ENCODE results near the gene HS1BP3. TPM values are rescaled to one million over a fixed set of nuclear protein-coding genes. Genes with fewer than 3 reads are reported as not detected.

The HS1BP3 gene
- total and polyA plus RNA-seq, 2 donors (not counting 3 experiments of a cell fraction or from before 2014, with no cell fraction given), result 27.4 to 33.1 TPM

- dilution Hi-C loops (cut with MboI; ENCODE audit: extremely low pct_ligation_motif_present, low sequenced_read_pairs) (no loop called here), intact Hi-C loops (cut with micrococcal nuclease) (loop anchor here (5.0 kb wide), 2 partner anchors 81 to 651 kb away; no protein-coding TSS in a partner anchor)
- Histone ChIP-seq H3K9ac (replicated peaks; ENCODE audit: extremely low read depth, insufficient read depth, low read length) (no peak overlapping the region), H3K9me3 (replicated peaks; ENCODE audit: control insufficient read depth, insufficient read depth, low read length) (no peaks in the 10 kb centered on the region), H3K27ac (ENCODE audit: insufficient read depth, low read depth, low read length) (no peak overlapping the region), H3K4me2 (ENCODE audit: insufficient read depth, low read length) (peak overlapping the region; percentile 50), H3K27me3 (ENCODE audit: control insufficient read depth in 2 of 2, insufficient read depth in 2 of 2, low read length in 2 of 2) (peaks cover 54 to 79% of the 10 kb centered on the region in 2 experiments), H3K36me3 (ENCODE audit: control insufficient read depth in 2 of 2, extremely low read depth in 1 of 2, insufficient read depth in 2 of 2, low read length in 2 of 2) (no peaks in the 10 kb centered on the region), H3K9me1 (replicated peaks; ENCODE audit: control insufficient read depth, extremely low read depth, insufficient read depth, low read length) (no peaks in the 10 kb centered on the region), H3K4me1 (ENCODE audit: control insufficient read depth, extremely low read depth, insufficient read depth, low read length) (peaks cover 16% of the 10 kb centered on the region), H3K4me3 (replicated peaks in 1 of 3; ENCODE audit: insufficient read depth in 1 of 3, low read depth in 1 of 3, low read length in 3 of 3) (peak overlapping the region in 2 of 3 experiments; percentile 26 to 46), H3K79me2 (ENCODE audit: control insufficient read depth, insufficient read depth, low read length) (no peaks in the 10 kb centered on the region), H4K20me1 (replicated peaks; ENCODE audit: control insufficient read depth, extremely low read depth, insufficient read depth, low read length) (no peaks in the 10 kb centered on the region), H2AFZ (ENCODE audit: low read depth, low read length) (peak overlapping the region; percentile 78)
- DNase-seq (ENCODE audit: low read depth, low spot score) (no peak), FAIRE-seq (no peak)
- TF ChIP-seq EZH2 (IDR thresholded peaks at IDR 0.05; ENCODE audit: borderline replicate concordance, low read depth, low read length, severe bottlenecking), result peak; percentile 100
- no peak for TF ChIP-seq POLR2A (IDR thresholded peaks at IDR 0.05; ENCODE audit: low read depth, low read length)
- ChIA-PET CTCF (interaction anchor here (1.1 to 3.5 kb wide), 9 partner anchors 11 to 297 kb away, joined by 4 to 29 read pairs (median 5); partner anchors contain the start of gene HS1BP3), POLR2A (no interaction called here)
- no TSS peak for BruUV-seq (replicated peaks)
Measured at GRCh38 chr2:20666005-20666303, 15.1 kb upstream of the HS1BP3 start.

GRCh38 chr2:20665243-20666004 lies 14.5 kb upstream of the HS1BP3 start:
- FAIRE-seq (no peak), DNase-seq (ENCODE audit: low read depth, low spot score) (no peak)
- ChIA-PET CTCF (interaction anchor here (1.1 to 6.0 kb wide), 9 partner anchors 11 to 298 kb away, joined by 4 to 531 read pairs (median 11); partner anchors contain the start of gene HS1BP3), POLR2A (no interaction called here)
- dilution Hi-C loops (cut with MboI; ENCODE audit: extremely low pct_ligation_motif_present, low sequenced_read_pairs) (no loop called here), intact Hi-C loops (cut with micrococcal nuclease) (loop anchor here (1.0 to 5.0 kb wide), 3 partner anchors 82 to 652 kb away; no protein-coding TSS in a partner anchor)
- Histone ChIP-seq H3K4me1 (ENCODE audit: control insufficient read depth, extremely low read depth, insufficient read depth, low read length) (peaks cover 16% of the 10 kb centered on the region), H3K9me1 (replicated peaks; ENCODE audit: control insufficient read depth, extremely low read depth, insufficient read depth, low read length) (no peaks in the 10 kb centered on the region), H3K27me3 (ENCODE audit: control insufficient read depth in 2 of 2, insufficient read depth in 2 of 2, low read length in 2 of 2) (peaks cover 54 to 78% of the 10 kb centered on the region in 2 experiments), H3K4me2 (ENCODE audit: insufficient read depth, low read length) (peak overlapping the region; percentile 50), H2AFZ (ENCODE audit: low read depth, low read length) (peak overlapping the region; percentile 78), H3K27ac (ENCODE audit: insufficient read depth, low read depth, low read length) (no peak overlapping the region), H4K20me1 (replicated peaks; ENCODE audit: control insufficient read depth, extremely low read depth, insufficient read depth, low read length) (no peaks in the 10 kb centered on the region), H3K9me3 (replicated peaks; ENCODE audit: control insufficient read depth, insufficient read depth, low read length) (no peaks in the 10 kb centered on the region), H3K79me2 (ENCODE audit: control insufficient read depth, insufficient read depth, low read length) (no peaks in the 10 kb centered on the region), H3K36me3 (ENCODE audit: control insufficient read depth in 2 of 2, extremely low read depth in 1 of 2, insufficient read depth in 2 of 2, low read length in 2 of 2) (no peaks in the 10 kb centered on the region), H3K4me3 (replicated peaks in 1 of 3; ENCODE audit: insufficient read depth in 1 of 3, low read depth in 1 of 3, low read length in 3 of 3) (peak overlapping the region in 2 of 3 experiments; percentile 26 to 46), H3K9ac (replicated peaks; ENCODE audit: extremely low read depth, insufficient read depth, low read length) (no peak overlapping the region)
- no TSS peak for BruUV-seq (replicated peaks)
- TF ChIP-seq EZH2 (IDR thresholded peaks at IDR 0.05; ENCODE audit: borderline replicate concordance, low read depth, low read length, severe bottlenecking) (peak; percentile 97), MYC (IDR thresholded peaks at IDR 0.05; ENCODE audit: low read depth, low read length) (no peak)
